ENCODE data around the gene DIP2A.
"Not testable (repeated sequence)": the region's sequence is repeated elsewhere in the genome, so short reads cannot be mapped to it uniquely, and the experiment has no call there.

DIP2A gene

DNA sequence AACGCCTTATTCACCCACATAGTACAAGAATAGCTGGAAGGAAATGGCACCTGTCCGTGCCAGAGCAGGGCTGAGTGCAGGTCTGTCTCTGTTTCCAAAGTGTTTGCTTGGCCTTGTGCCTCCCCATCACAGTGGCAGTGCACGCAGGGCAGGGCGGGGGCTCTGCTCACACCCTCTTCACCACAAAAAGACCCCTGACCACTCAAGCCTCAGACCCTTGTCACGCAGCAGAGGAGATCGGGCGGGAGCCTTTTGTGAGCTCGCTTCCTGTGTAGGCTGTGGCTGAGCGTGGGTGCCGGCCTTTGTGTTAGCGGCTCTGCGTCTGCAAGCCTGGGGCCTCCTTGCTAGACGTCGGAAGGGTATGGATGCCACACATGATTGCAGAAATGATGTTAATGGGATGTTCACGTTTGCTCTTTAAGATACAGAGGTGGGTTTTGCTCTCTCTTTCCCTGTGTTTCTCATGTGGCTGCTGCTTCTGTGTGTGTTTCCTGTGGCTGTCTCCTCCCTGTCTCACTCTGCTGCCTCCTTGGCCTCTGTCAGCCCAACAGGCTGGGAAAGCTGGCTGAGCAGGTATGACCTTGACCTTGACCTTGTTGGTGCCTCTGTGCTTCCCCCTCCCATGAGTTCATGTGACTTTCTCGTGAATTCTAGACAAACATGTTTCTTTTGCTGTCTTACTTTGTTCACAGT lies 100.7 kb downstream of the DIP2A start:
- DNase-seq: peak; percentile 64

- no peak for DNase-seq
Observed at GRCh38 chr21:46560568-46561444, 102.1 kb downstream of the DIP2A start.

- DNase-seq: no peak
Observed at GRCh38 chr21:46561445-46562090, 102.9 kb downstream of the DIP2A start.

- DNase-seq: no peak
Observed at GRCh38 chr21:46562472-46562871, 103.8 kb downstream of the DIP2A start.

DNA sequence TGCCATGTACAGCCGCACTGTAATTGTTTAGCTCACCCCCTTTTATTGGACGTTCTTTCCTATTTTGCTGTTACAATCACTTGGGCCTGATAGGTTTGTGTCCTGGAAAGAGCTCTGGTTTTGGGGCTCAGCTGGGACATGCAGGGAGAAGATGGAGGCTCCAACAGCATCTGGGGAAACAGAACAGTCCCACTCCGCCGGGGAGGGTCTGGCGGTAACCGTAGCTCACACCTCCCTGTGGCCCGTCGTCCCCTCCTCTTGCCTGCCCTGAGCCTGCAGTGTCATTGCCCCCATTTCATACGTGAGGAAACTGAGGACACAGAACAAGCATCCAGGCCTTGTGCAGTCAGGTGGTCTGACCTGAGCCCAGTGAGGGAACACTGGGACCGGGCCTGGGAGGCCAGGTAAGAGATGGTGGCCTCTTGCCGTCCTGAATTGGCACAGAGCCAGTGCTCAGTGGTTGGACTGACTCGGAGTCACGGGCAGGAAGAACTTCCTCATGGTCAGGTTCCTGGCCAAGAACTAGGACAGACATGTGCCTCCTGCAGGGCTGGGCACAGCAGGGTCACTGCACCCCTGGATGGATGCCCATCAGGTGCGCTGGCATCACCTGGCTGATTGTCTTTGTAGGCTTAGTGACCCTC lies 104.4 kb downstream of the DIP2A start:
- DNase-seq: no peak

GRCh38 chr21:46564391-46564790 lies 105.7 kb downstream of the DIP2A start:
- no peak for DNase-seq

DNA sequence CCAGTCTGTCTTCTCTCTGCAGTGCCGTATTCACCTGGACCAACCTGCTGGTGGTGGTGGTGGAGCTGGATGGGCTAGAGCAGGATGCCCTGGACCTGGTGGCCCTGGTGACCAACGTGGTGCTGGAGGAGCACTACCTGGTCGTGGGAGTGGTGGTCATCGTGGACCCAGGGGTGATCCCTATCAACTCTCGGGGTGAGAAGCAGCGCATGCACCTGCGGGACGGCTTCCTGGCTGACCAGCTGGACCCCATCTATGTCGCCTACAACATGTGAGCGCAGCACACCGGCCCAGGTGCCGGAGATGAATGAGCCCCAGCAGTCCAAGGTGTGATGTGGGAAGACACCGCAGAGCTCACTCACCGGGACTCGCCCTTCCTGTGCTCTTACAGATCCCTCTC lies 108.7 kb downstream of the DIP2A start:
- no peak for DNase-seq

DNA sequence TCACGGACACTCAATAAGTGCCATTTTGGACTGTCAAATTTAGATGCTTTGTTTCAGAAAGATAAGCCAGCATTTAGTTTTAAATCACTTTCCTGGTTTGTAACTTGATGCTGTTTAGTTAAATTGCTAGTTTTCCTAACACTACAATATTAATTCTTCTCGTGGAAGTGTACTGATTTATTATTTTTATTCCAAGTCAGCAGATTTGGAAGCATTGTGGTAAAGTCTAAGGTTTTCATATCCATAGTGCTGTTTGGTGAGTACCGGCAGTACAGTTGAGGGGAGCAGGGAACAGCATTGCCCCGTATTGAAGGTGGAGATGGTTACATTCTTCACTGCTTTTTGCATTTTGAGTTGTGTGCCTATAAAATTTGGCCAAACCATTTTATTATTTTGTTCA lies 109.9 kb downstream of the DIP2A start:
- no peak for DNase-seq

DNA sequence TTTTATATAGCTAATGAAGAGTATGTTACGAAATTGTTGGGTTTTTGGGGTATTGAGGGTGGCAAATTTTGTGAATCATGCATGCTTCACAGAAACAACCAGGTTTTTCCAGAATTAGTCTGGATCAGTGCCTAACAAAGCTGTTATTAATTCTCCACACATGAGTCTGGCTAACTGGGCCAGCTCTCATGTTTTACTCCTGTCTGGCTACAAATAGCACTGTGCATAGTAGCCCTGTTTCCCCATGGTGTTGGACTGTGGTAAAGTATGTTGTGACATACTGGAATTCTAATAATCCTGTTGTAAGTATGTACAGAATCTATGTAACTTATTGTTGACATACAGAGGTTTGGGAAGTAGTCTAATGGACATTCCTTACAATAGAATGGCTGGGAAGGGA lies 110.4 kb downstream of the DIP2A start:
- DNase-seq: no peak

DNA sequence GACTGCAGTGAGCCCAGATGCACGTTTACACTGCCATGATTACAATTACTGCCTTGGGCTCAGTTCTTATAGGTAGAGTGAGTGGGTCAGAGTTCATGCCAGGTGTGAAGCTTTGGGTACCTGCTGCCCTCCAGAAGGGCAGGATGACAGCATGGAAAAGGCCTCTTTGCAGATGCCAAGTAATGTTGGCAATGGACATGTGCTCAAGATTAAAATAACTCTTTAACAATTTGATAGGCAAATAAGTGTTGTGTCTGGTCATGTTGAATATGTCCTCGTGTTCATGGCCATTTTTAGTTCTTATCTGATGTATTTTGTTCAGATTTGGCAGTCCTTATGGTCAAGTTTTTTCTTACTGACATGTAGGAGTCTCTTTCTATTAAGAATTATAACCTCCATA lies 111.4 kb downstream of the DIP2A start:
- DNase-seq: no peak

GRCh38 chr21:46570631-46571030 lies 111.9 kb downstream of the DIP2A start:
- no peak for DNase-seq

- DNase-seq: no peak
Observed at GRCh38 chr21:46572850-46573249, 114.2 kb downstream of the DIP2A start.

DNA sequence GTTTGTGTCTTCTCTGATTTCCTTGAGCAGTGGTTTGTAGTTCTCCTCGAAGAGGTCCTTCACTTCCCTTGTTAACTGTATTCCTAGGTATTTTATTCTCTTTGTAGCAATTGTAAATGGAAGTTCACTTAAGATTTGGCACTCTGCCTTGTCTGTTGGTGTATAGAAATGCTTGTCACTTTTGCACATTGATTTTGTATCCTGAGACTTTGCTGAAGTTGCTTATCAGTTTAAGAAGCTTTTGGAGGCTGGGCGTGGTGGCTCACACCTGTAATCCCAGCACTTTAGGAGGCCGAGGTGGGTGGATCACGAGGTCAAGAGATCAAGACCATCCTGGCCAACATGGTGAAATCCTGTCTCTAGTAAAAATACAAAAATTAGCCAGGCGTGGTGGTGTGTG lies 119.1 kb downstream of the DIP2A start:
- not testable (repeated sequence) for DNase-seq

GRCh38 chr21:46579394-46579793 lies 120.7 kb downstream of the DIP2A start:
- not testable (repeated sequence) for DNase-seq

GRCh38 chr21:46581780-46582307 lies 123.2 kb downstream of the DIP2A start:
- DNase-seq: no peak

DNA sequence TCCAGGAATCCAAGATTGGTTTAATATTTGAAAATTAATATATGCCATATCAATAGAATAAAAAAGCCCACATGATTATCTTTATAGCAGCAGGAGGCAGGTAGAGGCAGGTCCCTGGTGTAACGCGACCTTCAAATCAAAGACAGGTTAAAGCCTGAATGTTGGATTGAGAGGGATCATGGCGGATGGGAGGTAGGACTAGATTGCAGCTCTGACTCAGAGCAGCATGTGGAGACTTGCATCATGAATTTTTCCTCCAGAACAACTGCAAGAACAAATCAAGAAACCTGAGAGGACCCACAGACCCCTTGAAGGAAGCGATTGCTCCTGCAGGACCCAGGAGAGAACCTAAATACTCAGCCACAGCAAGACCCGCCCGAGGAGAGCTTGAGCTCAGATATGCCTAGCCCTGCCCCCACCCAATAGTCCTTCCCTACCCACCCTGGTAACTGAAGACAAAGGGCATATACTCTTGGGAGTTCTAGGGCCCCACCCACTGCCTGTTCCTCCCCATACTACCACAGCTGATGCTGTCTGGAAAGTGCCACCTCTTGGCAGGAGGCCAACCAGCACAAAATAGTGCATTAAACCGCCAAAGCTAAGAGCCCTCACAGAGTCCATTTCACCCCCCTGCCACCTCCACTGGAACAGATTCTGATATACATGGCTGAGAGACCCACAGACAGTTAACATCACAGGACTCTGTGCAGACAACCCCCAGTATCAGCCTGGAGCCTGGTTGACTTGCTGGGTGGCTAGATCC lies 126.7 kb downstream of the DIP2A start:
- no peak for DNase-seq

GRCh38 chr21:46594276-46594675 lies 135.6 kb downstream of the DIP2A start:
- no peak for DNase-seq

GRCh38 chr21:46596201-46596600 lies 137.5 kb downstream of the DIP2A start:
- DNase-seq: no peak

- DNase-seq: no peak
Observed at GRCh38 chr21:46597031-46597430, 138.3 kb downstream of the DIP2A start.

- DNase-seq: no peak
Observed at GRCh38 chr21:46597896-46598343, 139.2 kb downstream of the DIP2A start.

- no peak for DNase-seq
Observed at GRCh38 chr21:46598581-46599572, 140.2 kb downstream of the DIP2A start.

All from activated CD8-positive, alpha-beta memory T cell treated with anti-CD3 and anti-CD28 coated beads, Interleukin-2, amount 50 U/mL, for 4 hours (primary cell).